GM18526 (cell line): ENCODE data around the gene IKZF2.

Experiments
- POLR2A ChIP-seq: IDR thresholded peaks from 3 replicates; pipeline ENCODE4 v1.6.1; 2011; ENCODE audit not compliant: insufficient read length; ENCODE audit errors: extremely low read depth

Gene IKZF2

DNA sequence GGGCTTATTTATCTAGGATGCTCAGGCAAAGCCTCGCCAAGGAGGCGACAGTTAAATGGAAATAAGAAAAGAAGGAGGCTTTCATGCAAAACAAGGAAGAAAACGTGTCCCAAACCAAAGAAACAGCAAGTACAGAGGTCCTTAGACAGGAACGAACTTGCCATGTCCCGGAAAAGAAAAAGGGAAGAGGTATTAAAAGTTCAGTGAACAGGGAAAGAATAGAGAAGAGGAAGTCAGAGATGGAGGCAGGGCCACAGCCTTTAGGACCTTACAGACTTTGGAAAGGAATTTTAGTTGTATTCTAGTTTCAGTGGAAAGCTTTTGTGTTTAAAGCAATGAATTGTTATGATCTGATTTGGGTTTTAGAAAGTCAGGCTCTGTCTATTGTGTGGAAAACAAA lies 22.1 kb downstream of the IKZF2 start:
- TF ChIP-seq POLR2A, result no peak

DNA sequence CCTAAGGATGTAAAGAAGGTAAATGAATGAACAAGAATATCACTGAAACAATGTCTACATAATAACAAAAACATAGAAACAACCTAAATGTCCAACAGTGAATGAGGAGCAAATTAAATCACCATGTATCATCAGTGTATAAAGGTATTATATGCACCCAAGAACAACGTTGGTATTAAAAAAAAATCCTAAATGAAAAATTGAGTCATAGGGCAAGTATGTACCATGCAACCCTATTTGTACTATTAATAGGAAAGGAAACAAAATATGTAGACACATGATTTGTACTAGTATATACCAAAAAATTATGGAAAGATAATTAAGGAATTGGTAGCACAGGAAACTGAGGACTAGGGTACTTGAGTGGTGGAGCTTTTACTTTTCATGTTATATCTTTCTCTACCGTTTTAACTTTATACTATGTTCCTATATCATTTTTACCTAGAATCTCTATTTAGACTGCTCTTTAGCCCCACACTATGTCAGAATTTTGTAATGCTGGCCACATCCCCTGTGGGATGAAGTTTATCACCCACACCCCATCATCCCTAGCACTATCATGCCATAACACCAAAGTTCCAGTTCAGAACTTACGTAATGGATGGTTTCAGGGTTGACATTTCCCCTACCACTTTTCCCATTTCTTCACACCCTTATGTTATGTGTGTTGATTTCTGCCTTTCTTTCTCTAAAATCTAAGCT lies 25.6 kb downstream of the IKZF2 start:
- no peak for TF ChIP-seq POLR2A

DNA sequence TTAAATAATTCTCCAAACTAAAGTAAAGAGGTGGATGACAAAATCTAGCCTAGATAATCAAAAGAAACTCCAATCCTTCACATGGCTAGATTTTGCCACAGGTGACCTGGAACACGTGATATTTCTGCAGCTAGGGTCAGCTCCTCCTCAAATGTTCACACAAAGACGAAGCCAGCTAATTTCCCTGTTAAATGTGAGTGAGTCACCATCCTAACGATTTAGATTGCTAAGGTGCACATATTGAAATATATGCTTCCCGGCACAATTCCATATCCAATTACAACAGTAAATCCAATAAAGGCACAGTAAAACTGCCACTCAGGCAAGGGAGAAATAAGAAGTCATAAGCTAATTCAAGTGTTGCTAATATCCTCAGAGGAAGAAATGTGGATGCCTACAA lies 28.7 kb downstream of the IKZF2 start:
- no peak for TF ChIP-seq POLR2A

DNA sequence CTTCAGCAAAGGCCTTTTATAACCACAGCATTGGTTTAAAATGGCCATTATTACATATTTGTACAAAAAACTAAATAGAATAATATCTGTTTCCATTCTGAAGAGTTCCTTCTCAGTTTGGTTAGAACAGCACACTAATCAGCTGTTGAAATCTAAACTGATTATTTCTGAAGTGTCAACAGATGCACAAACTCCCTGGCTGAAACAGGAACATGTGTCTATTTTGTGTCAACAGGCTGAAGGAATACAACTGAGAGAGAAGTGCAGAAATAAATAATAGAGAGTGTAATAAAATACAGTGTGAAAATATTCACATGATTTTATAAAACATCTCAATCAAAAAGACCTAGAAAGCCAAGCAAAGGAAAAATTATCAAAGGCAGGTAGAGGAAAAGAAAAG lies 29.7 kb downstream of the IKZF2 start:
- TF ChIP-seq POLR2A, result no peak

DNA sequence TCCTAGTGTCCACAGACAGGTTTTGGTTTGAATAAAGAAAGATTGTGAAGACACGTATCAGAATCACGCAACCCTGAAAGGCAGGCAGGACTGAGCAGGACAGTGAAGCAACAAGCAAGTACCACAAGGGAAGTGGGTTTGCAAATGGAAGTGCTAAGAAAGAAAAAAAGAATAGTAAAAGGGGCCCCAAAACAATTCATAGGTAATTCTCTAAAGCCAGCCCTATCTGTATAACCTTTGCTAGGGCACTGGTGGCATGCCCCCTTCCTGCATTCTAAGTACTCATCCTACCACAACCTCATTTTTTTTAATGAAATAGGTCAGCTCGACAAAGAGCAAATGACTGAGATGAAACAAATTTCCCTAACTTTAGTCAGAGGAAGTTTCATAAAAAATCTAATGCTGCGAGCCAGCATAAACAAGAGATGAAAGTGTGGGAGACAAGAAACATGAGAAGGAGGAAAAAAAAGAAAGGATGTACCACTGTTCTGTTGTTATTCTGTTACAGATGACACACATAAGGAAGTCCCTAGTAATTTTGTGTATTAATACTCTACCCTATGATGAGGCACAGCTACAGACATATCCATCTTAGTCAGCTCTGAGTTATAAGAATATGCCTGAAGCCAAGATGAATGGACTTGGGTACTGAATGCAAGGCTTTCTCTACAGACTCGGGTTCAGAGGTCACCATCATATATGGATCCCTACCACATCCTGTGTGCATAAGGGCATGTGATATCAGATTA lies 32.2 kb downstream of the IKZF2 start:
- TF ChIP-seq POLR2A, result no peak

DNA sequence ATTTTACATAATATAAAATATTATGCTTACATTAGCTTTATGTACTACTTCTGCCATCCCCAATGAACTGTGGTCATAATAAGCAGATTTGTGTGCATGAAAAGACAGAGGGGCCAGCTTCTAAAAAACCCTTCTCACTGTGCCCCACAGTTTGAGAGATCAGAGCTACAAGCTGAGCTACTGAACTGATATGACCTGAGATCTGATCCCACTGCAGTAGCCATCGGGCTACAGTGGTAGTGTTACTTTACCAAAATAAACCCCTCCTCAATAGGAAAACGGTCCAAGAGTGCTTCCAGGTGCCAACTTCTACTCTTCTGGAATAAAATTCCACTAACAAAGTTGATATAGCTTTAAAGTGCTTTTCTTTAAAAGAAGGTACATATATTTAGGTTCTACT lies 43.1 kb downstream of the IKZF2 start:
- TF ChIP-seq POLR2A, result no peak

DNA sequence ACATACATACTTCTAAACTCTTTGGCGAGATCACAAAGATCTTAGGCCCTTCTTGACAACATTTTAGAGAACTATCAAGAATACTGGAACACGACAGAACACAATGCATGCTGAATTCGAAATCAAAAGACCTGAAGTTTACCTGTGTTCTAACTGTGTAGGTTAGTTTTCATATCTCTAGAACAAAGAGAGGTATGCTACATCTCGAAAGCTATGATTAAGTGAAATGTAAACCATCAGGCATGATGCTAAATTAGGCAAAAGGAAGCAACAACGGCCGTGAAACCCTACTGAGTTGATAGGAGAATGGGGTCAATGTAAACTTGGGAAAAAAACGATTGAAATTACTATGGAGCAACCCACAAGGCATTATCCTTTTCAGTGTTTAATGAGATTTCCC lies 43.7 kb downstream of the IKZF2 start:
- no peak for TF ChIP-seq POLR2A

DNA sequence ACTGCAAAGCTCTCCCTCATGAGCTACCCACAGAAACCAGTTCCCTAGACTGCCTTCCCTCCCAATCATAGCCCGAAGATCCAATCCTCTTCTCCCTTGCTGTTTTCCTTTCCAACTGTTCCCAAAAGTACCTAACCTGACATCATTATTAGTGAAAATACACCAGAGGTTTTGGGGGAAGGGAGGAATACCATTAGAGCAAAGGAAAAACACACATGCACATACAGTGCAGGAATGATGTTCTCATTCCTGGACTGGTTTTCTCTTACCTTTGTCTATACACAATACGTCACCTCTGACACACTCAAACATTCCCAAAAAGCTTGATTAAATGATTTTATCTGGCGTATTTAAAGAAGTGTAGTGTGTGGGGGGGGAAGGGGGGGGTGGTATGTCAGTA lies 46.2 kb downstream of the IKZF2 start:
- TF ChIP-seq POLR2A, result no peak

DNA sequence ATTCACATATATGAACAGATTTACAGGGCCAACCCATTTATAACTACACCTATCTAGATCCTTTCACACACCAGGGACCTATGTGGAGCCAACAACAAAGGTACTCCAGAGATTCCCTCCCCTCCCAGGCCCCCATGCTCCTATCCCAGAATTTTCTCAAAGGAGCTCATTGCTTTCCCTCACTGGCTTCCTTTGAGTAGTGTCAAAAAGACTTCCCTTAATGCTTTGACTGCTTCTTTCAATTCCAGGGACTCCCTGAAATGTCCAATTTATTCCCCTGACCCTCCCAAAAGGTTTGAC lies 46.6 kb downstream of the IKZF2 start:
- TF ChIP-seq POLR2A, result no peak

DNA sequence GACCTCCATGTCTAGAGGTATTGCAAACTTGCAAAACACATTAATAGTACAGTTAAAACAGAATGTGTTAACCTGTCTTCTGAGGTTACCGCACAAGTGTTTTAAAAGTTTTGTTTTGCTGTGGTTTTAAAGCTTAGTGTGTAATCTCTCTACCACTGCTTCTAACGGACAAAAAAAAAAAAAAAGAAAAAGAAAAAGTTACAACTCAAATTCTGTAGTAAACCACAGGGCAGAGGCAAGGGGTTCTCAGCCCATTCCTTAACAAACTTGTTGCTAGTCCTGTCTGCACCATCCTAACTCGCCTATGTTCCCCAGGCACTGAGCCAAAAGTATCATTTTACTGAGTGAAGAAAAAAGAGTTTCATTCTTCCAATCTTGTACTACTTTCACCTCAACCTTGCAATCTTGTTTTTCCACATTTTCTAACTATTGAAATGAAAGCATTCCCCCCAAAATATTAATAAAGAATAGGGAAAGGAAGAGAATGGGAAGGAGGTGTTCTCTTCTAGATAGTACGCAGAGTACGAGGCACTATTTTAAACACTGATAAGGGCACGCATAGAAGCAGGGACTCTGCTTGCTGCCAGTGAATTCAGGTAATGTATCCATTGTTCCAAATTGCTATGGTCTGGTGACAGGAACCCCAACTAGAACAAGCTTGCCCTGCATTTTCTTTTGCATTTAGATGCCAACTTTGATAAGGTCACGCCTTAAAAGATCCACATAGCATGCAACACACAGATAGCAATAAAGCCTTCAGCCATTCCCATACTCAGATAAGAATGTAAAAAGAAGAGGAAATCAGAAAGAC lies 47.1 kb downstream of the IKZF2 start:
- no peak for TF ChIP-seq POLR2A

DNA sequence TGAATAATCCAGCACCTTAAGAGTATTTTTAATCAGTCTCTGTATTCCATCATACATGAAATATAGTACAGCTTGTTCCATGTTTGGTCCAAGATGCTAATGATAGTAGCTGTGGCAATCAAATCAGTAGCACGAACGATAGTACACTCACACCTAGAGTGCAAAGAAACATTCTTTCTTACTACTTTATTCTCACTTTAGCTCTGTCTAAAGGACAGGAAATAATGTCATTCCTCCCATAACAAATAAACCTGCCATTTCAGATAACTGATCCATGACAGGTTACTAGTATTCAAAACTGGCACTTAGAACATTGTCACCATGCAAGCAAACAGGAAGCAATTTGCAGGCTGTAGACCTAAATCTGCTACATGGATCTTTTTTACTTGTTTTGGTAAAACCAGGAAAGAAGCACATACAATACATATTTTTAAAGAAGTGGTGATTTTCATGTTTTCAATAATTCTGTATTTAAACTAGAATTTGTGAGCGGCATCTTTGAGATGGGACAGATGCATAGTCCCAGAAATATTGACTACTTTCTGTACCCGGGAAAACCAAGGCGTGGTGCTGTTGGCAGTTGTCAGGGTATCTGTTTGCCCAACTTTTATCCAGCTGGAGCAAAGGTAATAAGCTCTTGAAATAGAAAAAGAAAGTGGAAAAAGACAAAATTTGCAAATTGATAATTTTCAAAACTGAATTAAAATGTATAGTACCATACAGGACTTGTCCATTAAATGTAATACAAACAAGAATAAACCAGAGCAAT lies 49.5 kb downstream of the IKZF2 start:
- TF ChIP-seq POLR2A, result no peak

DNA sequence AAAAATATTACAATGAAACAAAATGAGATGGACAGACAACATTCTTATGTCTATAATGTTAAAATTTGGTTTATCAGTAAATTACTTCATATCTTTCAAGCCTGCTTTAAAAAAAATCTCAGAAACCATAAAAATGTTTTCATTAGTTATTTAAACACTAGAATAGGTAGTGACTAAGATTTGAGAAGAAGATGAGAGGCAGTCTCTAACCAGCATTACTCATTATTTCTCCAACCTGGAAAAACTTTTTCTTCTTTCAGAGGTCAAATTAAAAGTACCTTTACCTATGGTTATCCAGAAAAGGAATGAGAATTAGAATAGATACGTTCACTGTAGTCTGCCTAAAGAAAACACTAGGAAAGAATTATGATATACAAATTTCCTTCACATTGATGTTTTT lies 50.3 kb downstream of the IKZF2 start:
- no peak for TF ChIP-seq POLR2A

DNA sequence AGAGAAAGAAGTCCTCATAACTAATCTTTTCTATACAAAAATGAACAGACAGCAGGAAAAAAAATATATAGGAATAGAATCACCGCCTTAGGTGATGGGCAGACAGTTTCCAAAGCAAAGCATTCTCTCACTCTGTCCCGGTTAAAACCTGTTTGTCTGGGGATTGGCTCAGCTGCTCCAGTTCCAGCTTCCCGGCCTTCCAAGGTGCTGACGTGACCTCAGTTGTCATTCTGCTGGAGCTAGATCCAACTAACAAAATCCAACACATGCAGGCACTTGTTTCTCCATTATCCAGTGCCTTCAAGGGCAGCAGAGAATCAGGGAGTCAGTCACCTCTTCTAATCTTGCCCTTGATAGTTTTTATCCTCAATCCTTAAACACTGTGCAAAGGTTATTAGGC lies 52.8 kb downstream of the IKZF2 start:
- TF ChIP-seq POLR2A, result no peak

DNA sequence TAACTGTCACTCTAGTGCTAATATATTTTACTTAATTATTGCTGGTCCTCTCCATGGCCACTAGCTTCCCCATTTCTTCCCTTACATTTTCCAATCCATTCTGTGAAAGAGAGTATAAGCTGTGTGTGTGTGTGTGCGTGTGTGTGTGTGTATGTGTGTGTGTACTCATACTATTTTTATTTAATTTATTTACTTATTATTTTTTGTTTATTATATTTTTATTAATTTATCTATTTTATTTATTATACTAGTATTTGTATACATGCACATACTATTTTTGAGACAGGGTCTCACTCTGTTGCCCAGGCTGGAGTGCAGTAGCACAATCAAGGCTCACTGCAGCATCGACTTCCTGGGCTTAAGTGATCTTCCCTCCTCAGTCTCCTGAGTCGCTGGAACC lies 59.6 kb downstream of the IKZF2 start:
- no peak for TF ChIP-seq POLR2A

DNA sequence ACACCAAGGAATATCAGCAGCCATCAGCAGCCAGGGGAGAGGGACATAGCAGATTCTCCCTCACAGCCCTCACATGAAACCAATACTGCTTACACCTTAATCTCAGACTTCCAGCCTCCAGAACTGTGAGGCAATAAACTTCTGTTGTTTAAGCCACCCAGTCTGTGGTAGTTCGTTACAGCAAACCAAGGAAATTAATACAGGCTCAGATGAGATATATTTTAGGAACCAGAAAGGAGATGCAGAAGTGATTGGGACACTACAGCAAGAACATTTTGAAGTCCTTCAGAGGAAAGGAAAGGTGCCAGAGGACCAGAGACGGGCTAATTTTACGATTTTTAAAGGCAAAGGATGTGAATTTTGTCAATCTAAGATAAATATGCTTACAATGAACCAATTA lies 60.6 kb downstream of the IKZF2 start:
- TF ChIP-seq POLR2A, result no peak
